ENCODE measurements around the gene VPS26A.

Gene VPS26A

DNA sequence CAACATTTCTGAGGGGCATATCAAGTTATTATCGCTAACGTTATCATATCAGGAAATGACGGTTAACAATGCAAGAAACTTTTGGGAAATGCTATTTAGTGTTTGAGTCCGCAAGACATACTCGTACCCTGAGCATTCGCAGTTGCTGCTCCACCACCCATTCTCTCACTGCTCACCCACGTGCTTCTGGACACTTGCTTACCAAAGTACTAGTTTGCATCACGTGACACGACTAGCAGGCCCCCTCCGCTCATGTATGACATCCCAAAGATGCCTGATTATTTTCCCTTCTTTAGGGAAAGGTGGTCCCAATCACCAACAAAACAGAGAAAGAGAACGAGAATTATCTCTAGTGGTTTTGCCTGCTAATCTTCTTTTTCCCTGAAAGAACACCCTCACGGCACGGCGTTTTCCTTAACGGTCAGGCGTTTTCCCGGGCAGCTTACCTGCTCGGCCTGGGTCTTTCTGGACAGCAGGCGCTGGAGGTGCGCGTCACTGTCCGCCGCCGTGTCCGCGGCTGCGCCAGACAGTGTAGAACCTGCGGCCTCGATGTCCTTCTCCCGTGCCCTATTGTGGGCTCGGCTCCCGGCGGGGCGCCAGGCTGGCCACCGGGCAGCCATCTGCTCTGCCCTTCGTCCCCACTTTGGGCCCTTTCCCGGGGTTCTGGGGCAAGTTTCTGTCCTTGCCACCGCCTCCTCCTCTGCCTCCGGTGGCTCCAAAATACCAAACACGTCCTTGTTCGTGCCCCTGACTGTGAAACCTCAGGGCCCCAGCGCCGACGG, 56.0 kb downstream of the VPS26A start, which contains the start of gene SUPV3L1:
SUPV3L1 (plus strand) TSS at position 492 of the 782 bp plus-strand sequence; CDS start at position 550, 58 bp downstream.
- in situ Hi-C loops (cut with MboI; ENCODE audit: low sequenced_read_pairs, unreplicated experiment) = no loop called here
- TF ChIP-seq, protein P1, sequence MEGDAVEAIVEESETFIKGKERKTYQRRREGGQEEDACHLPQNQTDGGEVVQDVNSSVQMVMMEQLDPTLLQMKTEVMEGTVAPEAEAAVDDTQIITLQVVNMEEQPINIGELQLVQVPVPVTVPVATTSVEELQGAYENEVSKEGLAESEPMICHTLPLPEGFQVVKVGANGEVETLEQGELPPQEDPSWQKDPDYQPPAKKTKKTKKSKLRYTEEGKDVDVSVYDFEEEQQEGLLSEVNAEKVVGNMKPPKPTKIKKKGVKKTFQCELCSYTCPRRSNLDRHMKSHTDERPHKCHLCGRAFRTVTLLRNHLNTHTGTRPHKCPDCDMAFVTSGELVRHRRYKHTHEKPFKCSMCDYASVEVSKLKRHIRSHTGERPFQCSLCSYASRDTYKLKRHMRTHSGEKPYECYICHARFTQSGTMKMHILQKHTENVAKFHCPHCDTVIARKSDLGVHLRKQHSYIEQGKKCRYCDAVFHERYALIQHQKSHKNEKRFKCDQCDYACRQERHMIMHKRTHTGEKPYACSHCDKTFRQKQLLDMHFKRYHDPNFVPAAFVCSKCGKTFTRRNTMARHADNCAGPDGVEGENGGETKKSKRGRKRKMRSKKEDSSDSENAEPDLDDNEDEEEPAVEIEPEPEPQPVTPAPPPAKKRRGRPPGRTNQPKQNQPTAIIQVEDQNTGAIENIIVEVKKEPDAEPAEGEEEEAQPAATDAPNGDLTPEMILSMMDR (IDR thresholded peaks at IDR 0.05; ENCODE audit: borderline replicate concordance, control extremely low read depth, extremely low read depth, insufficient read depth, missing control alignments) = no peak
- peak; percentile 94 for DNase-seq (ENCODE audit: low spot score)

DNA sequence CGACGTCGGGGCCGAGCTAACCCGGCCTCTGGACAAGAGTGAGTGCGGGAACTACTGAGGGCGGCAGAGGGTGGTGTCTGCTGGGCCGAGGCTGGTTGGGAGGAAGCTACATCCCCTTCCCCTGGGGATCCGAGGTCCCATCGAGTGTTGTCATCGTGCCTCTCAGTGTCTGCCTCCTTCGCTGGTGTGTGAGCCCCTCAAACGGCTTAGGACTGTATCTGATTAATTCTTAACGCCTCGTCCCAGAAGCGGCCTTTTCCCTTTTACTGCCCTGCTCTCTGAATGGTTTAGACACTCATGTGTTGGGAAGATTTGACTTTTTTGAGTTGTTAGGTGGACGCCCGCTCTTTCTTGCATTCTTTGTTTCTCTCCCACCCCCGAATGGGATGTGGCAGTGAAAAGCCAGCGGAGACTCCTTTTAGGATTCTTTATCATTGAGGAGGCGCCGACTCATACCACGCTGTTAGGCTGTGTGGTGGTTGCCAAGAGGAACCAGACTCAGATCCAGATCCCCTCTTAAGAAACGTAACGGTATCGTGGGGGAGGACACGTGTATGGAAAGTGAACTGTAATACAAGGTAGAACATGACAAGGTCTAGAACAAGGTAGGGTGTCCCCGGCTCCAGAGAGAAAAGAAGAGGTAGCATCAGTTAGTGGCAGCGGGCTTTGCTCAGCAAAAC, 56.7 kb downstream of the VPS26A start:
- no peak for DNase-seq (ENCODE audit: low spot score)
- in situ Hi-C loops (cut with MboI; ENCODE audit: low sequenced_read_pairs, unreplicated experiment) = no loop called here
- TF ChIP-seq, protein P1 (IDR thresholded peaks at IDR 0.05; ENCODE audit: borderline replicate concordance, control extremely low read depth, extremely low read depth, insufficient read depth, missing control alignments) = no peak

DNA sequence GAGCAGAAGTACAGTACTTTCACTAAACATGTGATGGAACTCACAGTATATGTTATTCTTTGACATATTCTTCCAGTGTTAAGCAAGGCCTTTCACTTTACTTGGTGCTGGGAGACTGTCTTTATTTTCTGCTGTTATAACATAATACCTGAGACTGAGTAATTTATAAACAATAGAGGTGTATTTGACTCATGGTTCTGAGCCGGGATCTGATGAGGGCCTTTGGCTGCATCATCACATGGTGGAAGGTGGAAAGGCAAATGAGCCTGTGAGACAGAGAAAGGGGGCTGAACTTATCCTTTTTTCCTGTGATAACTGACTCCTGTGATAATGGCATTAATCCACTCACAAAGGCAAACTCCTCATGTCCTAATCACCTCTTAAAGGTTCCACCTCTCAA, 57.5 kb downstream of the VPS26A start:
- no peak for DNase-seq (ENCODE audit: low spot score)
- in situ Hi-C loops (cut with MboI; ENCODE audit: low sequenced_read_pairs, unreplicated experiment) = no loop called here
- TF ChIP-seq, protein P1 (IDR thresholded peaks at IDR 0.05; ENCODE audit: borderline replicate concordance, control extremely low read depth, extremely low read depth, insufficient read depth, missing control alignments) = no peak

DNA sequence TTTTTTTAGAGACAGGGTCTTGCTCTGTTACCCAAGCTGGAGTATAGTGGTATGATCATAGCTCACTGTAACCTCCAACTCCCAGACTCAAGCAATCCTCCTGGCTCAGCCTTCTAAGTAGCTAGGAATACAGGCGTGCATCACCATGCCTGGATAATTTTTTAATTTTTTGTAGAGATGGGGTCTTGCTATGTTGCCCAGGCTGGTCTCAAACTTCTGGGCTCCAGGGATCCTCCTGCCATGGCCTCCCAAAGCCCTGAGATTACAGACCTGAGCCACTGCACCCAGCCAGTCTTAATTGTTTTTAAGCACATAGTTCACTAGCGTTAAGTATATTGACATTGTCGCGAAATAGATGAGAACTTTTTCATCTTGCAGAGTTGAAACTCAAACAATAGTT, 58.0 kb downstream of the VPS26A start:
- in situ Hi-C loops (cut with MboI; ENCODE audit: low sequenced_read_pairs, unreplicated experiment) = no loop called here
- TF ChIP-seq, protein P1 (IDR thresholded peaks at IDR 0.05; ENCODE audit: borderline replicate concordance, control extremely low read depth, extremely low read depth, insufficient read depth, missing control alignments) = no peak
- no peak for DNase-seq (ENCODE audit: low spot score)

DNA sequence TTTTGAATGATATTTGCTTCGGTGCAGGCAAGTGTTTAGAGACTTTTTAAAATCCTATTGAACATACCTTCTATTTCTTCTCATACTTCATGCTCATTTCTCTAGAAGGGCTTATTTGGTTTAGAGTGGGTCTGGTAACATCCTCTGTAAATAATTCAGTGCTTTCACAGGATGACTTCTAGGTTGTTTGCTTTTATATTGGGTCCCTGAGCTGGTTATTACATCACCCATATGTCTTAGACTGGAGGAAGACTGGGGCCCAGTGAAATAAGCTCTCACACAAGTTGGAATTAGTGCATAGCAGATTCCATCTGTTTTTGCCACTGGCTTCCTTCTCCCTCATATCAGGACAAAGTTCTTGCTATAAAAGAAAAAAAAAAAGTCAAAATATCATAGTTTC, 62.5 kb downstream of the VPS26A start:
- in situ Hi-C loops (cut with MboI; ENCODE audit: low sequenced_read_pairs, unreplicated experiment) = no loop called here
- DNase-seq (ENCODE audit: low spot score) = no peak
- TF ChIP-seq, protein P1 (IDR thresholded peaks at IDR 0.05; ENCODE audit: borderline replicate concordance, control extremely low read depth, extremely low read depth, insufficient read depth, missing control alignments) = no peak

DNA sequence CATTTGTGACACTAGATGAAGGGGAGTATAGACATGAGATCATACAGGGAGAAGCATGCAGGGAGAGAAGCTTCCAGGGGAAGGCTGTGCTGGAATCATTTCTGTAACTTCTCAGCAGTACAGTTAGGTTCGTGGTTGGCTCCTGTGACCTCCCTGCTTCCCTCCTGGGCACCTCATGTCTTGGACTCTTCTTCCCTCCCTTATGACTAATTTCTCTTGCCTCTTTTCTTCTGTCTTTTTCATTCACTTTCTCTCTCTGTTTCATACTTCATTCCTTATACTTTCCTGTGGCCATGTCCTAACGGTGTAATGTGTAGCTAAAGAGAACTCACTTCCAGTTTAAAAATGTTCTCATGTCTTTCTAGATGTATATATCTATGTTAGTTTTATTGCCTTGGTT, 77.1 kb downstream of the VPS26A start:
- DNase-seq (ENCODE audit: low spot score) = no peak
- in situ Hi-C loops (cut with MboI; ENCODE audit: low sequenced_read_pairs, unreplicated experiment) = no loop called here
- TF ChIP-seq, protein P1 (IDR thresholded peaks at IDR 0.05; ENCODE audit: borderline replicate concordance, control extremely low read depth, extremely low read depth, insufficient read depth, missing control alignments) = no peak

Data from GM13976 (cell line).